ENCODE measurements around the gene CYP24A1.

The CYP24A1 gene

DNA sequence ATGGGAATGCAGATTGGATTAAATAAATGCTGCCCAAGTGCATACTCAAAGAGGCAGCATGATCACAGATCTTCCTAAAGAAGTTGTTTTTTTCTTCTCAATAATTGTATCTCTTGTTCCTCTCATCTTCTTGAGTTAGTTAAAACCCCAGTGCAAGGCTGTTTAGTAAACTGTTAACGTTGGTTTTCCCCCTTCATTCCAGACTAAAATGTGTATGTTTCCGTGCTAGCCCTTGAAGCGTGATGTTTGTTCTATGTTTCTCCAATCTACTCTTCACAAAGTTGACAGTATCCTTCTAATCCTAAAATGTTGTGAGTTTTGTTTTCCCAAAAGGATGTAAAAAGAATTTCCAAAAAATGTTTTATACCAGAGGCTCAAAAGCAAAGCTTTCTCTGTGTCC is 15.6 kb downstream of the CYP24A1 start:
- DNase-seq (ENCODE audit: low read depth in 2 of 2, low spot score in 1 of 2): no peak

DNA sequence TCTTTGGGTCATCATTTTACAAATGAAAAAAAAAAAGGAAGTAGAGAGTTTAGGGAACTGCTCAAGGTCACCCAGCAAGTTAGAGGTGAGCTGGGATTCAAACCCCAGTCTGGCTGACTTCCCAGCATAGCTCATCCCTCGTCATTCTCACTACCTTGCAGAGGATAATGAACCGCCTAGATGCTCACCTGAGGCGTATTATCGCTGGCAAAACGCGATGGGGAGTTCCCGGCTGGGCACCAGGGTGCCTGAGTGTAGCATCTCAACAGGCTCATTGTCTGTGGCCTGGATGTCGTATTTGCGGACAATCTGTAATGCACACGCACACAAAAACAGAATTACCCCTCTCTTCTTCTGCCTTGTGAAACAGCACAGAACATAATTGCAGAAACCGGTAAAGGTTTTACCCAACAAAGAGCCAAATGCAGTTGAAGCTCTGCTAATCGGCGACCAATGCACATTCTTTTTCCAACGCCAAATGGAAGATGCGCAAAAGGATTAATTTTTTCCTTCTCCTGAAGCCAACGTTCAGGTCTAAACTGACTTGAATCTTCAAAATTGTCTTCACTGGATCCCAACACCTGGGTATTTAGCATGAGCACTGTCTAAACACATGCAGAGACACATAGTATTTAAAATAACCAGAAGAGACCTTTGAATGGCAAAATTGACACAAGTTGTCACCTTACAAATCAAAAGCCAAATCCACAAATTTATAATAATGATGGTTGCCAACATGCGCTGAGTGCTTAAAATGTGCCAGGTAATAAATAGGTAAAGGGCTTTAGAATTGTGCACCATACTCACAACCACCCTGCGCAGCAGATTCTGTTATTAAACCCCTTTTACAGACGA is 16.6 kb downstream of the CYP24A1 start:
- DNase-seq (ENCODE audit: low read depth in 2 of 2, low spot score in 1 of 2): no peak

DNA sequence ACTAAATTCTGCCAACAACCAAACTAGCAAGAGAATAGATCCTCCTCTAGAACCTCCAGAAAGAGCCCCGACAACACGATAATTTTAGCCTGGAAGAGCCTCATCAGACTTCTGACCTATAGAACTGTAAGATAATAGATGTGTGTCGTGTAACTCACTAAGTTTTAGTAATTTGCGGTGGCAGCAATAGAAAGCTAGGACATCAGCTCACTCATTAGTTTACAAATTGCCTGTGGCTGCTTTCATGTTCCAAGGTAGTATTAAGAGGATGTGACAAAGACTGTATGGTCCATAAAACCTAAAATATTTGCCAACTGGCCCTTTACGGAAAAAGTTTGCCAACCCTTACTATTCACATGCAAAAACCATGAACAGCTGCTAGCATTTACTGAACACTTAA is 17.3 kb downstream of the CYP24A1 start:
- no peak for DNase-seq (ENCODE audit: low read depth in 2 of 2, low spot score in 1 of 2)

DNA sequence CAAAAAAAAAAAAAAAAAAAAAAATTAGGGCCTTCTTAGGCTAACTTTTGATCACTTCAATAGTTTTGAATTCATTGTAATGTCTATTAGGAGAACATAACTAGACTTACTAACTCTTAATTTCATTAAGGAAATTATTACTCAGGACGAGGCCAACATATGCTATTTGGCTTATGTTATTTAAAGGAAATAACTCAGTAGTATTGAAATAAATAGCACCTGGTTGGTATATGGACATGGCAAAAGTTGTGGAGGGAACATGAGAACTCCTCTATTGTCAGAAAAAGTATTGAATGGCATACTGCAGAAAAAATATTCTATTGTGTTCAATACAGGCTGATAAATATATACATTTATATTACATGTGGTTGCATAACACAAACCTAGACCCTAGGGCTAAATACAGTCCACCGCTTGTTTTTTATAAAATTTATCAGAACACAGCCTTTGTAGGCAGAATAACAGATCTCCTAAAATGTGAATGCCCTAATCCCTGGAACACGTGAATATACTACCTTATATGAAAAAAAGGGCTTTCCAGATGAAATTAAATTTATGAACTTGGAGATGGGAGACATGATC is 18.0 kb downstream of the CYP24A1 start:
- no peak for DNase-seq (ENCODE audit: low read depth in 2 of 2, low spot score in 1 of 2)

DNA sequence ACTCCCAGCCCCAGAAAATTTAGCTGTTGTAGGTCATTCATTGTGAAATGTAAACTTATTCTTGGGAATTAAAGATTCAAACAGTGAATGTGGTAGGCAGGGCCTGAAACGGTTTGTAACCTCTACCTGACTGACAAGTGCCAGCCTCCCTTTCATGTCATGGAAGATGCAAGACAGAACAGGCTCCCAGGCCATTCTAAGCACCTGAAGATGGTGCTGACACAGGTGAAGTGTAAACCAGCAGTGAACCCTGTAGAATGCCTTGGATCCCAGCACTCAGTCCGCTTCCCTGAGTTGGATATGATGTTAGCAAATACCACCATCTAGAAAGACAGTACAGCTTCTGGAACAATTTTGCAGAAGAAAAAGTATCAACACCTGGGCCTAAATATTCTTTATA is 19.3 kb downstream of the CYP24A1 start:
- DNase-seq (ENCODE audit: low read depth in 2 of 2, low spot score in 1 of 2): no peak

DNA sequence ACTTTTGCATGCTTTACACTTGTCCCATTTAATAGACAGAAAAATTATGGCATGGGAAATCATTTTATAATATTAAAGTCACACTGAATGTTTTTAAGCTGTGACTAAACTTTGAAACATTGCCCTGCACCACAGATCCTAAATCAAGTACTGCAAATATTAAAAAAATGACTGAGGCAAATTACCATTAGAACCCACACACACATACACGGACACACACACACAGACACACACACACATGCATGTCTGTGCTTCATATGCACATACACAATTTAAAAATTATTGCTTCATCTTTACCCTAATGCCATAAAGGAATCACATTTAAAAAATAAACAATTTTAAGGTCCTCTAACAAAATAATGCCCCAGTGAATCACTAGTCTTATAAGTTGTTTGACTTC is 19.9 kb downstream of the CYP24A1 start:
- no peak for DNase-seq (ENCODE audit: low read depth in 2 of 2, low spot score in 1 of 2)

DNA sequence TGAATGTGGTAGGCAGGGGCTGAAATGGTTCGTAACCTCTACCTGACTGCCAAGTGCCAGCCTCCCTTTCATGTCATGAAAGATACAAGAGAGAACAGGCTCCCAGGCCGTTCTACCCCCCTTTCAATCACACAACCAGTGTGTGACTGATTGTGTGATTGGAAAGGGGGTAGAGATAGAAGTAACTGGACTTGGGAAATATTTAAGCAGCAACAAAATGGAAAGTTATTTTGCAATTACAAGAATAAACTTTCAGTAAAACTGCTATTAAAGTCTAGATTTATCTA is 20.8 kb downstream of the CYP24A1 start:
- no peak for DNase-seq (ENCODE audit: low read depth in 2 of 2, low spot score in 1 of 2)

DNA sequence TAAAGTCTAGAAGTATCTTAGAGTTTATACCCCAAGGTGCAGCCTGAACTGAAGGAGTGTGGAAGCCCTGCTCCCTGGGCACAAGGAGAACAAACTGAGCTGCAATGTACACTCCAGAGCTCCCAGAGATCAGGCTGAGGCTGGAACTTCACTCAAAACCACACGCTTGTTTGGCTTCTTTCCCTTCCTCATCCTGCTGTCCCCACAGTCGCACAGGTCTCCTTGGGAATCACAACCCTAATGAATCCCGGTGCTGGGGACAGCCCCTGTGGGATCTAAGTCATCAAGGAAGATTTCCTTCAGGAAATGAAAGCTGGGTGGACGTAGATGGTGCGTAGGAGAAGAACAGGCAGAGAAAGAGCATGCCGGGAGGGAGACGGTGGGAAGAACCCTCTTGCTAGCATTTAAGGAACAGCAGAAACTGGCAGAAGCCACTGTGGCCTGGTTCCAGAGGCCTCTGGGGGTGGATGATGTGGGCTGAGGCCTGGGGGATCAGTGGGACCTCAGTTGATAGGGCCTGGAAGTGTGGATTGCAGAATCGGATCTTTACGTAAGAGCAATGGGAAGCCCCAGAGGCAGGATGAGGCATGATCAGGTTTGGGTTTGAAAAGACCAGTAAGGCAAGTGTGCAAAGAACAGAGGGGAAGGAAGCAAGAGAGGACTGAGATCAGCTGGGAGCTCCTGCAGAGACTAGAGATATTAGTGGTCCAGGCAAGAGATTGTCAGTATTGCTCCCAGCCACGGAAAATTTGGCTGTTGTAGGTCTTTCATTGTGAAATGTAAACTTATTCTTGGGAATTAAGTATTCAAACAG is 21.4 kb downstream of the CYP24A1 start:
- no peak for DNase-seq (ENCODE audit: low read depth in 2 of 2, low spot score in 1 of 2)

DNA sequence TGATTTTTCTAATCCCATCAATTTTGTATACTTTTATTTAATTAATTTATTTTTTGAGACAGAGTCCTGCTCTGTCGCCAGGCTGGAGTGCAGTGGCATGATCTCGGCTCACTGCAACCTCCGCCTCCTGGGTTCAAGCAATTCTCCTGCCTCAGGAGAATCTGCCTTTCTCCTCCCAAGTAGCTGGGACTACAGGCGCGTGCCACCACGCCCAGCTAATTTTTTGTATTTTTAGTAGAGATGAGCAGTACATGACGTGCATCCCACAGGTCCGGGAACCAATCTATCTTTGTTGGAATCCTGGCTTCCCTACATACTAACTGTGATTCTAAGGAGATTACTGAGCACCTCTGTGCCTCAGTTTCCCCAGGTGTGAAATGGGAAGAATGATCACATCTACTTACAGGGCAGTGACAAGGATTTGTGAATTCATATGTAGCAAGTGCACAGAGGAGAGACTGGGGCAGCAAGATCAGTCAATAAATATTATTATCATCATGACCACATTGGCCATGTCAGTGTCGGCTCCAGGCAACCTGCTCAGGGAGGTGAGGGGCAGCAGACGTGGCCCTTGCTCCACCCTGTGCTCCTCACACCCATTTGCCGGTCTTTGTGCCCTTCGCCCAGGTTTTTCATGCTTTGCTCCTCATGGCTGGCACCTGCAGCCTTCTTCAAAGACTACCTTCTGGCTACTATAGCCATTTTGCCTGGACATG is 22.1 kb downstream of the CYP24A1 start:
- no peak for DNase-seq (ENCODE audit: low read depth in 2 of 2, low spot score in 1 of 2)

DNA sequence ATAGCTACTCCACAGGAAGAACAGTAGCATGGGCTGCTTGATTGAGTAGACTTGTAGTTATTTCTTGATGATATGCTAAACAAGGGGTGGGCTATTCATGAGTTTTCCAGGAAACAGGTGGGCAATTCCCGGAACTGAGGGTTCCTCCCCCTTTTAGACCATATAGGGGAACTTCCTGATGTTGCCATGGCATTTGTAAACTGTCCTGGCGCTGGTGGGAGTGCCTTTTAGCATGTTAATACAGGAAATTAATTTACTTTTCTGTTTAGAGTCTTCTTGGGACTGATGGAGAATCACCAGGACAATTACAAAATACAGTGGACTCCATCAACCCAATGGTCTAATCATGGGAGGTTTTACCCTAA is 22.7 kb downstream of the CYP24A1 start:
- DNase-seq (ENCODE audit: low read depth in 2 of 2, low spot score in 1 of 2): no peak

DNA sequence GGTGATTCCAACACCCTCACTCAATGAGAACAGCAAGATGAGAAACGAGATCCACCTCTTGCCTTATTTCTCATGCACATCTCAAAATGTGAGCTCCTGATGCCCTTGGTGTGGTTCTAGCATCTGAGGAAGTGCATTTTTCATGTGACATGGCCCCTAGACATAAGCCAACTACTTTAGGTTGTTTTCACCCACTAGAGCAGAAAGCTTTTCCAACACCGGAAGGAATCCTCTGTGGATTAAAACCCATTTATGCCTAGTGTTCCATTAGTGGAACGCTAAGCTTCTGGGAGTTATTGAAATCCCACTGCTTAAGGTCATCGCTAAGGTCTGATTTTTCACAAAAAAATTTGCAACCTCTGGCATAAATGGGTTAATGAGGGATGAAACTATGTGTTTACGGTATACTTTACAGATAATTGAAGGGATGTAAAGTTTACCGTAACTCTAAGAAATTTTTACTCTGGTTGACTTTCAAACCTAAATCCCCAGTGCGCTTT is 24.0 kb downstream of the CYP24A1 start:
- DNase-seq (ENCODE audit: low read depth in 2 of 2, low spot score in 1 of 2): no peak

DNA sequence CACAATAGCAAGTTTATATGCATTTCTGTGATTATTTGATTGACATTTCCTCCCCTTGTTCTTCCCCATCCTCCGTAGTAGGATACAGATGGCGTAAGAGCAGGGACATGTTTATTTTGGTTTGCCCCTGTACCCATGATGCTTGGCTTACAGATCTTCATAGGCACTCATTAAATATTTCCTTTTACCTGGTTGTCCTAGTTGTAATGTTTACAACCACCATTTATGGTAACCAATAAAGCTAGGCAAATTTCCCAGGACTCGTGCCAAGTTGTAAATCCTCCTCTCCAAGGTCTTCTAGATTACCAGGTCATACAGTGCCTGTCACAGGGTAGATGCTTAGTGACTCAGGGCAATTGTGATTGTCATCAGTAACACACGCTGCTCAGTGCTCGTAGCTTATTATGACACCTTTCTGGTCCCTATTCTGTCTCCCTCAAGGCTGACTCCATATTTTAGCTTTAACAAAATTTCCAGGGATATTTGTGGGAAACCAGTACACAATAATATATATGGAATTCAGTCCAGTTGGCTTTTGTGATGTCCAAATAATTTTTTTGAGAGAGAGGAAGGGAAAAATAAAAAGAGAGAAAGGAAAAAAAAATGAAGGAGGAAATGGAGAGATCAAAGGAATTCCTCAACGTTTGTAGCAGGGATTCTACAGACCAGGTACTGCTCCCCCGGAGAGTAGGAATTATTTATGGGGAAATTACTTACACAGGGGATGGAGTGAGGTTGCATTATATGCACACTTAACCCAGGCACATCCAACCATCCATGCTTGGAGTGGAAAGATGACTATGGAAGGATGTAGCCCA is 24.6 kb downstream of the CYP24A1 start:
- no peak for DNase-seq (ENCODE audit: low read depth in 2 of 2, low spot score in 1 of 2)

DNA sequence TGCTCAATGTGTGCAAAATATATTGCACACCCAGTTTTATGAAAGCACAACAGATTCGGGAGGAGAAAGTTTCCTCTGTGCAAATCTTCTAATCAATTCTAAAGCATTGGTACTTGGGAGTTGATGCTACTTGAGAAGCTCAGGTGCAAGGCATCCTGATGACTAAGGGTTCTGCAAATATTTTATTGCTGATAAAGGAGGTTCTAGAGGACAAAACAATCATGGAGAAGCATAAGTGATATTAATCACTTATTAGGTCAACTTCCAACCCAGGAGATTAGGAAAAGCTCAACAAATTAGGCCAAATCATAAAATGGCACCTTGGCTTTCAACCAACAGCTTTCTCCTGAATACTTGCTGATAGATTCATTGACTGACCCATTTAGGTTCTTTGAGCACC is 27.1 kb downstream of the CYP24A1 start:
- DNase-seq (ENCODE audit: low read depth in 2 of 2, low spot score in 1 of 2): no peak

DNA sequence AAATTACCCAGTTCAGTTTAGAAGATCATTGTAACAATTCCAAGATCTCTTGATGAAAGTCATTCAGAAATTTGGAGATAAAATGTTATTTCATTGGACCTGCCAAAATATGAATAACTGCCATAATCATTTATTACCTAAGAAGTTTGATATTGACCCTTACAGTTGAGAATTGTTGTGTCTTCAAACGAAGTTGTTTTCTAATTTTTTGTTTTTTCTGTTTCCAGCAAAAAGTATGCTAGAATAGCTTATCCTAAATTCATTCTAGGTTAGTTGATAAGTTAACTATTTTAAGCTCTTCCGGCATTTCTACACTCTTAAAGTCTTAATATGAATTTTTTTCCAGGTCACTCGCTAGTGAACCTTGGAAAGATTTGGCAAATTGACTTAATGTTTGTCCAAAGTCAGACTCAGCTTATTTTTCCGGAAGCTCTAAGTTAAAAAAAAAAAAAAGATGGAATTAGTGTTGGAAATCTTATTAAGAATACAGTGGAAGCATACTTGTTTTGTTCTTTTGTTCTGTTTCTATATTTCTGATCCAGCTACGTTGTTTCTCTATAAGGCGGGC is 28.9 kb downstream of the CYP24A1 start:
- DNase-seq (ENCODE audit: low read depth in 2 of 2, low spot score in 1 of 2): no peak

DNA sequence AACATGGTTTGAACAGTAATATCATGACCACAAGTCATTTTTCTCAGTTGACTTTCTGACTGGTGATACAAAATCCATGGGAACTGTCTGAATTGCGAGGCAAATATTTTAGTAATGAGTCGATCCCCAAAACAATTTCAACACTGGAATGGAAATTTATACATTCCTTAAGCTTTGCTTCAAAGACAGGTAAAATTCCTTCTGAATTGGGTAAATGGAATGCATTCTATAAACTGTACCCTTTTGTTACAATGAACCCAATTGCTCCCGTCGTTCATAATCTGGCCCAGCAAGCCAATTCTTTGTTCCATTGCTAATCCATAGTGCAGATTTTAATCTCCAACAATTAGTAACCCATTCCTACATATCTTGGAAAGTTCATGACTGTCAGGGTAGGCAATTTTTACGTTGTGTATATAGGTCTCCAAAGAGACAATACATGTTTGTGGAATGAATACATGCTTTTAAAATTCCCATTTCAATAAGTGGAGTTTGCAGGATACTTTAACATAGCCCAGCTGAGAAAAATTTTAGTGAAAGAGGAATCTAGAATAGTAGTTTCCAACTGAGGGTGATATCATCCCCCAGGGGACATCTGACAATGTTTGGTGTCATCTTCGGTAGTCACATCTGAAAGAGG is 32.7 kb downstream of the CYP24A1 start:
- no peak for DNase-seq (ENCODE audit: low read depth in 2 of 2, low spot score in 1 of 2)

DNA sequence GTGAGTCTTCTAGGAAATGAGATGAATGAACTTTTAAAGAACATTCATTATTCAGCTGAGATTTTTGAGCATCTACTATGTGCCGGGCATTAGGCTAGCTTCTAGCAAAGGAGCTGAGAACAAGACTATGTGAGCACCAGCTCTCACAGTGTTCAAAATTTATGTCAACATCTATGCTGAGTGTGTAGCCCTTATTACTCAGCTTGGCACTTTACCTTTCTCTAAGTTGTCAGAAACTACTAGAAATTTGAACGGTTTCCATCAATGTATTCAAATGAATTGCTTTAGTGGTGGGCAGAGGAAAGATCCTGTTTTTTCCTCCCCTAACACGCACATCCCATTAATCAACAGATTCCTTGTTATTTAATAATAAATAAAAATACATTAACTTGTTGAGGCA is 33.3 kb downstream of the CYP24A1 start:
- no peak for DNase-seq (ENCODE audit: low read depth in 2 of 2, low spot score in 1 of 2)

DNA sequence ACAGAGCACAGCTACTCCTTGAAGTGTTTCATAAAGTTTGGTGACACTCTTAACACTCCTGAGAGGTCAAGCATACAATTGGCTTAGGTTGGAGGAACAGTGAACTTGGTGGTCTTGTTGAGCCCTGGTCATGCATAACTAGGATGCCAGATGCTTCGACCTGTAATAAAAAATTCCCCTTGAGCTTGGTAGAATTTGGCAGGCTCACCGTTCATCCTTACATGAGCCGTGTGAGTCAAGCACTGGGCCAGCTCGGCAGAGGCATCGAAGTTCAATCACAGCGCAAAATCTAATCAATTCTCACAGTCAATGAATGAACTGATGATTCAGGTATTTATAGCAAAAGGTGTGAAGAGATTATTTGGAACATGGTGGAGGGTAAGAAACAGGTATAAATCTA is 33.7 kb downstream of the CYP24A1 start:
- no peak for DNase-seq (ENCODE audit: low read depth in 2 of 2, low spot score in 1 of 2)

DNA sequence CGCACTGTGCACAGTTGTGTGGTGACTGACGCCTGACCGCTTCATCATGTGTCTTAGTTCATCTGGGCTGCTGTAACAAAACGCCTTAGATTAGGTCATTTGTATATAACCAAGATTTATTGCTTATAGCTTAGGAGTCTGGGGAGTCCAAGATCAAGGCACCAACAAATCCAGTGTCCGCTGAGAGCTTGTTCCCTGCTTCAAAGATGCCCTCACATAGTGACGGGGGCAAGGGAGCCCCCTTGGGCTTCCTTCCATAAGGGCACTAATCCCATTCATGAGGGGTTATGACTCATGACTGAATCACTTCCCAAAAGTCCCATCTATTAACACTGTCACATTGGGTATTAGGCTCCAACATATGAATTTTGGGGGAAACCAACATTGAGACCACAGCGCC is 34.6 kb downstream of the CYP24A1 start:
- no peak for DNase-seq (ENCODE audit: low read depth in 2 of 2, low spot score in 1 of 2)

DNA sequence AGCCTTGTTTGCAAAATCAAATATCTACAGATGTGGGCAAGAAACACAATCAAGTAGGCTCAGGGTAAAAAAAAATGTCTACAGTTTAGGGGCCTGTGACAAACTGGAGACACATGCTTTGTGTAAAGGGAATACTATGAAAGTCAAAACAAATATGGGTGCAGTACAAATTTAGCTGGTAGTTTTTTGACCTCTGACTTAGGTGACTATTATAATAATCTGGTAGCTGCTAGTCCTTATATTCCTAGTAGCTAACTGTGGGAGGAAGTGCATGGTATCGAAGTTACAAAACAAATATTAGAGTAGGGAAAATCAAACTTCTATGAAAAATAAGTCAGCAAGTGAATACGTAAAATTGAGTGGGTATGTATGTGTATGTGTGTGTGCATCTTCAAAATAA is 35.4 kb downstream of the CYP24A1 start:
- DNase-seq (ENCODE audit: low read depth in 2 of 2, low spot score in 1 of 2): no peak

DNA sequence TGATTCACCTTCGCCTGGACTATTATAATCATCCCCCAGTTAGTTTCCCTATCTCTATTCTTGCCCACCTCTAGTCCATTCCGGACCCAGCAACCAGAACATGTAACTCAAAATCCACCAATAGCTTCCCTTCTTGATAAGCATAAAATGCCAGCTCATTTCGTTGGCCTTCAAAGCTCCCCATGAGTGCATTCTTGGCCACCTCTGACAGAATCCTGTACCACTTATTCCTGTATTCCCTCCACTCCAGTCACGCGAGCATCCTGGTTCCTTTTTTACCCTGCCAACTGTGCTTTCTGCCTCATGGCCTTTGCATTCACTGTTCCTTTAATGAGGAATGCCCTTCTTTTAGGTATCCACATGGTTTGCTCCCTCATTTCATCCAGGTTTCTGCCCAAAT is 36.7 kb downstream of the CYP24A1 start:
- DNase-seq (ENCODE audit: low read depth in 2 of 2, low spot score in 1 of 2): no peak

Measured in stimulated activated CD8-positive, alpha-beta memory T cell treated with anti-CD3 and anti-CD28 coated beads, Interleukin-4, amount 100 ng/mL, for 1 hour (primary cell).